GM18519 (cell line): Measurements from ENCODE around the gene RBM20.
"Not testable (repeated sequence)": the region's sequence is repeated elsewhere in the genome, so short reads cannot be mapped to it uniquely, and the experiment has no call there.

Experiments used
- ATAC-seq: cut with Tn5 transposase; IDR thresholded peaks from one replicate; pipeline ENCODE4 v1.9.1; 2021; ENCODE audit warnings: mild to moderate bottlenecking, moderate library complexity; ENCODE audit not compliant: unreplicated experiment, low FRiP score

RBM20 gene

GRCh38 chr10:110699859-110700468 lies 55.8 kb downstream of the RBM20 start:
- ATAC-seq, result no peak

- no peak for ATAC-seq
Observed at GRCh38 chr10:110700947-110701616, 56.9 kb downstream of the RBM20 start.

- ATAC-seq, result no peak
Observed at GRCh38 chr10:110701617-110701971, 57.5 kb downstream of the RBM20 start.

- ATAC-seq, result no peak
Observed at GRCh38 chr10:110704070-110704469, 59.9 kb downstream of the RBM20 start.

- ATAC-seq, result no peak
Observed at GRCh38 chr10:110704906-110705476, 60.9 kb downstream of the RBM20 start.

GRCh38 chr10:110705596-110705995 lies 61.5 kb downstream of the RBM20 start:
- not testable (repeated sequence) for ATAC-seq

- ATAC-seq, result no peak
Observed at GRCh38 chr10:110706690-110707098, 62.6 kb downstream of the RBM20 start.

GRCh38 chr10:110708776-110709443 lies 64.8 kb downstream of the RBM20 start:
- no peak for ATAC-seq

GRCh38 chr10:110709444-110709828 lies 65.3 kb downstream of the RBM20 start:
- ATAC-seq, result no peak

- no peak for ATAC-seq
Observed at GRCh38 chr10:110709964-110710587, 65.9 kb downstream of the RBM20 start.

- no peak for ATAC-seq
Observed at GRCh38 chr10:110710621-110711020, 66.5 kb downstream of the RBM20 start.

- ATAC-seq, result no peak
Observed at GRCh38 chr10:110711382-110711781, 67.2 kb downstream of the RBM20 start.

GRCh38 chr10:110714356-110714755 lies 70.2 kb downstream of the RBM20 start:
- ATAC-seq, result no peak

GRCh38 chr10:110717781-110718589 lies 73.8 kb downstream of the RBM20 start:
- no peak for ATAC-seq

GRCh38 chr10:110721406-110722038 lies 77.4 kb downstream of the RBM20 start:
- ATAC-seq, result no peak

- peak; percentile 31 for ATAC-seq
Observed at GRCh38 chr10:110723224-110723891, 79.2 kb downstream of the RBM20 start.

- peak; percentile 74 for ATAC-seq
Observed at GRCh38 chr10:110724116-110724921, 80.2 kb downstream of the RBM20 start.

GRCh38 chr10:110724937-110725336 lies 80.8 kb downstream of the RBM20 start:
- no peak for ATAC-seq
